B cell (primary cell): ENCODE measurements around the gene EPSTI1. TPM values are rescaled to one million over a fixed set of nuclear protein-coding genes. Genes with fewer than 3 reads are reported as not detected.

ENCODE experiments used
- ATAC-seq: fragments of 200-7000 bp; cut with Tn5 transposase; one replicate; pipeline ENCODE4 v1.10.0; 2021; ENCODE audit warnings: low read depth, mild to moderate bottlenecking, moderate number of reproducible peaks, moderate library complexity
- CTCF ChIA-PET: fragments of 350-600 bp; sonication (Branson Sonifier 250); formaldehyde crosslinking; loops from one replicate; lab custom pipeline; 2021; ENCODE audit warnings: antibody characterized with exemption, inconsistent platforms; lab: Charles Lee
- POLR2A ChIA-PET: fragments of 350-600 bp; sonication (Branson Sonifier 250); formaldehyde crosslinking; loops from one replicate; lab custom pipeline; 2021; ENCODE audit warnings: antibody characterized with exemption; lab: Charles Lee
- DNase-seq: peaks from one replicate; pipeline ENCODE4 v3.0.0; 2013
- H2AFZ ChIP-seq: 2 replicates; pipeline ENCODE4 v1.6.1; 2012; ENCODE audit warnings: mild to moderate bottlenecking, low read depth, low read length; ENCODE audit not compliant: insufficient read depth, poor library complexity, severe bottlenecking
- H3K27ac ChIP-seq, 2 donors: 1 replicate in 1 of 2; 2 replicates in 1 of 2; pipeline ENCODE4 v1.5.1; 2012 to 2013; ENCODE audit warnings: low read length in 2 of 2, mild to moderate bottlenecking in 2 of 2, moderate library complexity in 1 of 2
- H3K27me3 ChIP-seq, 4 experiments: fragments of 200-600 bp in 1 of 4; sonication (generic) in 1 of 4; replicated peaks in 1 of 4; 1 replicate in 2 of 4; 2 replicates in 2 of 4; pipeline versions ENCODE4 v1.6.1 to v1.7.0; 2013 to 2016; ENCODE audit warnings: low read length in 3 of 4, mild to moderate bottlenecking in 2 of 4, mixed read lengths in 1 of 4, moderate library complexity in 1 of 4; ENCODE audit not compliant: insufficient read depth in 4 of 4, control insufficient read depth in 3 of 4; ENCODE audit errors: control extremely low read depth in 1 of 4
- H3K36me3 ChIP-seq, 2 experiments: replicated peaks in 1 of 2; 1 replicate in 1 of 2; 2 replicates in 1 of 2; pipeline versions ENCODE4 v1.6.1 to v1.7.1; 2013; ENCODE audit warnings: low read length in 1 of 2; ENCODE audit not compliant: insufficient read depth in 2 of 2, control insufficient read depth in 1 of 2; ENCODE audit errors: control extremely low read depth in 1 of 2, extremely low read depth in 1 of 2
- H3K4me1 ChIP-seq, 2 donors: fragments of 200-600 bp in 1 of 2; sonication (generic) in 1 of 2; 1 replicate in 1 of 2; 2 replicates in 1 of 2; pipeline versions ENCODE4 v1.5.1 to v1.6.1; 2013 to 2017; ENCODE audit warnings: low read length in 2 of 2; ENCODE audit not compliant: control insufficient read depth in 2 of 2, insufficient read depth in 2 of 2
- H3K4me2 ChIP-seq: replicated peaks from 2 replicates; pipeline ENCODE3; 2012; ENCODE audit warnings: mild to moderate bottlenecking, low read depth, low read length; ENCODE audit not compliant: poor library complexity, severe bottlenecking
- H3K4me3 ChIP-seq, 5 experiments: fragments of 200-600 bp in 1 of 5; sonication (generic) in 1 of 5; 1 replicate in 3 of 5; 2 replicates in 2 of 5; pipeline versions ENCODE4 v1.5.1 to v1.7.0; 2011 to 2016; ENCODE audit warnings: low read length in 4 of 5, mild to moderate bottlenecking in 4 of 5, low read depth in 2 of 5, control low read depth in 1 of 5, moderate library complexity in 1 of 5; ENCODE audit not compliant: insufficient read depth in 1 of 5; ENCODE audit errors: control extremely low read depth in 1 of 5, extremely low read depth in 1 of 5
- H3K79me2 ChIP-seq: fragments of 200-600 bp; sonication (generic); one replicate; pipeline ENCODE4 v1.6.0; 2016; ENCODE audit warnings: low read length; ENCODE audit not compliant: control insufficient read depth, insufficient read depth
- H3K9ac ChIP-seq: fragments of 200-600 bp; sonication (generic); 2 replicates; pipeline ENCODE4 v1.6.1; 2017; ENCODE audit warnings: mild to moderate bottlenecking, low read length, moderate library complexity
- H3K9me3 ChIP-seq, 3 donors: one replicate each; pipeline versions ENCODE4 v1.6.1 to v1.7.1; 2013; ENCODE audit warnings: low read length in 2 of 3; ENCODE audit not compliant: control insufficient read depth in 2 of 3, insufficient read depth in 1 of 3; ENCODE audit errors: control extremely low read depth in 1 of 3
- H4K20me1 ChIP-seq: 2 replicates; pipeline ENCODE4 v1.6.0; 2012; ENCODE audit warnings: mild to moderate bottlenecking, low read length; ENCODE audit not compliant: insufficient read depth, control insufficient read depth, poor library complexity, severe bottlenecking
- H3K27ac Mint-ChIP-seq: one replicate; pipeline ENCODE4 v1.8.0; 2021; ENCODE audit warnings: mixed read lengths
- H3K27me3 Mint-ChIP-seq: one replicate; pipeline ENCODE4 v1.8.0; 2021; ENCODE audit warnings: mixed read lengths
- H3K4me1 Mint-ChIP-seq: one replicate; pipeline ENCODE4 v1.8.0; 2021; ENCODE audit warnings: mixed read lengths
- H3K4me3 Mint-ChIP-seq: one replicate; pipeline ENCODE4 v1.8.0; 2021; ENCODE audit warnings: mixed read lengths
- H3K9me3 Mint-ChIP-seq: one replicate; pipeline ENCODE4 v1.8.0; 2022; ENCODE audit warnings: mixed read lengths; ENCODE audit not compliant: insufficient read depth
- CTCF ChIP-seq: fragments of 200-600 bp; IDR thresholded peaks from one replicate; pipeline ENCODE4 v1.8.0; 2022; ENCODE audit warnings: antibody characterized with exemption, mild to moderate bottlenecking
- EZH2 ChIP-seq: IDR thresholded peaks from 2 replicates; pipeline ENCODE4 v1.6.1; 2012; ENCODE audit warnings: borderline replicate concordance, low read depth, mild to moderate bottlenecking, moderate library complexity, low read length; ENCODE audit not compliant: insufficient read depth, poor library complexity, severe bottlenecking
- WGBS: methylation state at CpG from one replicate; pipeline ENCODE4 v1.1.5; 2013; ENCODE audit warnings: missing lambda C conversion rate; ENCODE audit not compliant: insufficient coverage; 5-methylcytosine and 5-hydroxymethylcytosine counted together
- intact Hi-C: fragments of 100-400 bp; cut with micrococcal nuclease; formaldehyde crosslinking; loops from one replicate; pipeline ENCODE4 v1.10.0; 2022
- polyA plus RNA-seq: library from polyadenylated mRNA; depleted of rRNA; stranded (reverse); fragments of >200 nt; gene quantifications from 2 replicates; pipeline ENCODE4 v1.2.3, GENCODE V29; 2012
- total RNA-seq, 2 donors: library from RNA; stranded (reverse); fragments of 120-200 nt in 1 of 2; gene quantifications; 1 replicate in 1 of 2; 2 replicates in 1 of 2; pipeline versions ENCODE4 v1.2.3 to v1.2.4, GENCODE V29; 2013 to 2022

EPSTI1 gene
- total and polyA plus RNA-seq, 2 donors (not counting 1 experiment from before 2014, with no cell fraction given) = 13.4 to 41.8 TPM

GRCh38 chr13:43000676-43001075, 8.6 kb upstream of the EPSTI1 start:
- Mint-ChIP-seq H3K9me3 (no peaks in the 10 kb centered on the region), H3K4me3 (no peak overlapping the region), H3K27me3 (no peaks in the 10 kb centered on the region), H3K4me1 (no peaks in the 10 kb centered on the region), H3K27ac (no peak overlapping the region)
- H3K4me2 ChIP-seq = no peak overlapping the region
- TF ChIP-seq EZH2 (no peak), CTCF (no peak)
- H3K9ac ChIP-seq = no peak overlapping the region
- H3K79me2 ChIP-seq = no peaks in the 10 kb centered on the region
- DNase-seq = no peak
- no peaks in the 10 kb centered on the region for H4K20me1 ChIP-seq
- ChIA-PET POLR2A (no interaction called here), CTCF (no interaction called here)
- H3K27ac ChIP-seq = no peak overlapping the region
- no peaks in the 10 kb centered on the region for H3K27me3 ChIP-seq
- intact Hi-C loops = no loop called here
- H3K9me3 ChIP-seq = peaks cover 0 to 4% (median 0%) of the 10 kb centered on the region in 3 donors
- no peaks in the 10 kb centered on the region for H3K36me3 ChIP-seq
- no CpG with 5 or more reads among the region's 4 CpGs for WGBS
- H3K4me3 ChIP-seq = no peak overlapping the region
- H3K4me1 ChIP-seq = no peaks in the 10 kb centered on the region
- no peak for ATAC-seq
- no peak overlapping the region for H2AFZ ChIP-seq

GRCh38 chr13:42999491-42999890, 7.5 kb upstream of the EPSTI1 start:
- no peak overlapping the region for H3K4me3 ChIP-seq
- Mint-ChIP-seq H3K27me3 (no peaks in the 10 kb centered on the region), H3K4me3 (no peak overlapping the region), H3K4me1 (no peaks in the 10 kb centered on the region), H3K9me3 (no peaks in the 10 kb centered on the region), H3K27ac (no peak overlapping the region)
- no peaks in the 10 kb centered on the region for H3K79me2 ChIP-seq
- no peaks in the 10 kb centered on the region for H3K36me3 ChIP-seq
- ATAC-seq (no peak), DNase-seq (no peak)
- no peaks in the 10 kb centered on the region for H4K20me1 ChIP-seq
- H3K27me3 ChIP-seq = no peaks in the 10 kb centered on the region
- TF ChIP-seq CTCF (no peak), EZH2 (no peak)
- no peak overlapping the region for H3K9ac ChIP-seq
- H3K4me1 ChIP-seq = no peaks in the 10 kb centered on the region
- ChIA-PET CTCF (no interaction called here), POLR2A (no interaction called here)
- no peak overlapping the region for H3K4me2 ChIP-seq
- H3K9me3 ChIP-seq = peaks cover 0 to 4% (median 0%) of the 10 kb centered on the region in 3 donors
- intact Hi-C loops = no loop called here
- WGBS = 94% methylated on average over 2 of the region's 2 CpGs
- H2AFZ ChIP-seq = no peak overlapping the region
- no peak overlapping the region for H3K27ac ChIP-seq
